GM12878 (cell line): ENCODE data around the gene TEKT3. TPM values are rescaled to one million over a fixed set of nuclear protein-coding genes. Genes with fewer than 3 reads are reported as not detected.

Source experiments
- ATAC-seq: fragments of 200-7000 bp; cut with Tn5 transposase; 3 replicates; pipeline ENCODE4 v1.9.1; 2020; ENCODE audit warnings: mild to moderate bottlenecking, moderate library complexity
- BruUV-seq: library from RNA; stranded (reverse); fragments of 400-500 nt; replicated peaks from 2 replicates; lab custom pipeline; 2021; lab: Mats Ljungman, UMichigan
- CTCF ChIA-PET: fragments of 300-600 bp; sonication (Branson Sonifier 250); formaldehyde crosslinking; extraction: SDS; loops from one replicate; lab custom pipeline; 2021; ENCODE audit warnings: inconsistent platforms; lab: Yijun Ruan, JAX
- POLR2A ChIA-PET: fragments of 350-600 bp; formaldehyde crosslinking; extraction: SDS; loops from one replicate; lab custom pipeline; 2021; ENCODE audit warnings: inconsistent platforms; lab: Charles Lee
- RAD21 ChIA-PET: fragments of 300-600 bp; sonication (Branson Sonifier 250); formaldehyde crosslinking; loops from one replicate; lab custom pipeline; 2023; ENCODE audit warnings: antibody characterized with exemption; ENCODE audit not compliant: unreplicated experiment; lab: Charles Lee
- SMC1A ChIA-PET: fragments of 300-600 bp; sonication (Branson Sonifier 250); formaldehyde crosslinking; loops from one replicate; lab custom pipeline; 2023; ENCODE audit not compliant: unreplicated experiment, uncharacterized antibody; lab: Charles Lee
- DNase-seq: peaks from one replicate; pipeline ENCODE4 v3.0.0-alpha.2; 2011; ENCODE audit warnings: low read depth, low spot score
- FAIRE-seq: peaks from 3 replicates; lab custom pipeline; 2011; peaks lifted over from hg19 to GRCh38; lab: Jason Lieb, UNC
- H2AFZ ChIP-seq: 2 replicates; pipeline ENCODE4 v1.6.0; 2011; ENCODE audit warnings: low read depth, low read length, control low read depth; ENCODE audit not compliant: control insufficient read depth
- H3K27ac ChIP-seq: 2 replicates; pipeline ENCODE4 v1.5.1; 2011; ENCODE audit warnings: control low read depth; ENCODE audit not compliant: control insufficient read depth, insufficient read depth
- H3K27me3 ChIP-seq, 2 experiments: replicated peaks in 1 of 2; 2 replicates each; pipeline versions ENCODE4 v1.6.0 to v1.6.1; 2011; ENCODE audit warnings: low read length in 1 of 2; ENCODE audit not compliant: control insufficient read depth in 2 of 2, insufficient read depth in 2 of 2
- H3K36me3 ChIP-seq, 2 experiments: 2 replicates each; pipeline ENCODE4 v1.5.1; 2011; ENCODE audit warnings: low read length in 1 of 2; ENCODE audit not compliant: control insufficient read depth in 2 of 2, insufficient read depth in 2 of 2
- H3K4me1 ChIP-seq: 2 replicates; pipeline ENCODE4 v1.6.1; 2011; ENCODE audit warnings: mild to moderate bottlenecking, low read length, moderate library complexity, mixed read lengths; ENCODE audit not compliant: control insufficient read depth, insufficient read depth
- H3K4me2 ChIP-seq: 2 replicates; pipeline ENCODE4 v1.6.0; 2011; ENCODE audit warnings: control low read depth; ENCODE audit not compliant: control insufficient read depth, insufficient read depth
- H3K4me3 ChIP-seq: fragments of 200-600 bp; sonication (generic); 2 replicates; pipeline ENCODE4 v1.5.1; 2016
- H3K79me2 ChIP-seq: 2 replicates; pipeline ENCODE4 v1.6.0; 2011; ENCODE audit warnings: low read length; ENCODE audit not compliant: control insufficient read depth, insufficient read depth
- H3K9ac ChIP-seq: 2 replicates; pipeline ENCODE4 v1.8.0; 2011; ENCODE audit warnings: low read length, control low read depth, mixed read lengths; ENCODE audit not compliant: control insufficient read depth, insufficient read depth
- H3K9me3 ChIP-seq: replicated peaks from 3 replicates; pipeline ENCODE4 v1.5.1; 2011; ENCODE audit warnings: mild to moderate bottlenecking, low read length; ENCODE audit not compliant: control insufficient read depth, insufficient read depth
- H4K20me1 ChIP-seq: 2 replicates; pipeline ENCODE4 v1.6.0; 2011; ENCODE audit not compliant: control insufficient read depth, insufficient read depth
- ESRRA ChIP-seq: IDR thresholded peaks from 2 replicates; pipeline ENCODE4 v1.6.1; 2012; ENCODE audit warnings: mild to moderate bottlenecking, low read length, improper control_type of control experiment
- EZH2 ChIP-seq: IDR thresholded peaks from 2 replicates; pipeline ENCODE4 v1.6.1; 2012; ENCODE audit warnings: low read depth, mild to moderate bottlenecking, control low read depth, inconsistent platforms, low read length, borderline replicate concordance; ENCODE audit not compliant: control insufficient read depth
- IKZF1 ChIP-seq: fragments of 450-650 bp; conservative IDR thresholded peaks from 2 replicates; pipeline ENCODE4 v1.6.1; 2017; ENCODE audit warnings: antibody characterized with exemption, mild to moderate bottlenecking
- MEF2A ChIP-seq: IDR thresholded peaks from 2 replicates; pipeline ENCODE4 v1.6.1; 2011; ENCODE audit warnings: low read depth, mild to moderate bottlenecking, low read length, moderate library complexity; ENCODE audit not compliant: insufficient read depth
- MYC ChIP-seq: IDR thresholded peaks from 2 replicates; pipeline ENCODE4 v1.6.1; 2011; ENCODE audit warnings: mild to moderate bottlenecking, low read length, moderate library complexity, inconsistent platforms; ENCODE audit not compliant: insufficient read depth, insufficient replicate concordance, insufficient read length, severe bottlenecking
- NBN ChIP-seq: fragments of 450-650 bp; IDR thresholded peaks from 2 replicates; pipeline ENCODE4 v1.6.1; 2016
- RBBP5 ChIP-seq: fragments of 200-600 bp; sonication (generic); conservative IDR thresholded peaks from 2 replicates; pipeline ENCODE4 v1.6.1; 2016
- SP1 ChIP-seq: IDR thresholded peaks from one replicate; pipeline ENCODE4 v1.6.1; 2011; ENCODE audit warnings: low read depth, low read length
- SREBF2 ChIP-seq: IDR thresholded peaks from 2 replicates; pipeline ENCODE4 v1.6.1; 2012; ENCODE audit warnings: mild to moderate bottlenecking, low read length
- SRF ChIP-seq, 2 experiments: IDR thresholded peaks; 2 replicates each; pipeline ENCODE4 v1.6.1; 2011; ENCODE audit warnings: low read depth in 2 of 2, low read length in 2 of 2, mild to moderate bottlenecking in 1 of 2, moderate library complexity in 1 of 2
- YBX1 ChIP-seq: fragments of 450-650 bp; IDR thresholded peaks from 2 replicates; pipeline ENCODE4 v1.6.1; 2016; ENCODE audit warnings: antibody characterized with exemption
- ZNF207 ChIP-seq: fragments of 450-650 bp; IDR thresholded peaks from 2 replicates; pipeline ENCODE4 v1.6.1; 2014; ENCODE audit warnings: antibody characterized with exemption, mild to moderate bottlenecking, borderline replicate concordance
- ZNF274 ChIP-seq: IDR thresholded peaks from one replicate; pipeline ENCODE4 v1.8.0; 2011; ENCODE audit not compliant: insufficient read length, insufficient read depth
- WGBS: methylation state at CpG from one replicate; pipeline ENCODE4 v1.1.6; 2016; ENCODE audit warnings: low lambda C conversion rate; ENCODE audit not compliant: insufficient replicate concordance, insufficient coverage; ENCODE audit errors: missing lambda C conversion rate; 5-methylcytosine and 5-hydroxymethylcytosine counted together
- in situ Hi-C: fragments of 300-500 bp; cut with MboI; formaldehyde crosslinking; loops from 9 replicates; pipeline ENCODE4 v1.14.3; 2018; ENCODE audit warnings: mixed read lengths
- intact Hi-C: fragments of 100-400 bp; cut with micrococcal nuclease; formaldehyde crosslinking; loops from one replicate; pipeline ENCODE4 v1.14.2; 2022; ENCODE audit not compliant: unreplicated experiment
- polyA plus RNA-seq, 11 experiments: library from polyadenylated mRNA; depleted of rRNA in 4 of 11; unstranded in 6 of 11; stranded (reverse) in 5 of 11; fragments of >200 nt; fragmentation: Nextera tagmentation in 4 of 11; fragmentation: Illumina TruSeq in 1 of 11; extraction: Ambion mirVana in 4 of 11; extraction: Trizol in 1 of 11; gene quantifications; 1 replicate in 1 of 11; 2 replicates in 10 of 11; pipeline versions ENCODE4 v1.2.1 to v1.2.3, GENCODE V29; 2011 to 2016; ENCODE audit warnings: inconsistent platforms in 2 of 11, missing spikeins in 2 of 11, low read depth in 1 of 11
- total RNA-seq, 4 experiments: library from RNA; depleted of rRNA in 3 of 4; stranded (reverse); fragments of >200 nt in 3 of 4; fragmentation: Illumina TruSeq in 1 of 4; extraction: Trizol in 1 of 4; gene quantifications; 2 replicates each; pipeline versions ENCODE4 v1.2.1 to v1.2.3, GENCODE V29; 2013 to 2021
- TF ChIP-seq, protein P1 (sequence below): IDR thresholded peaks from 2 replicates; pipeline ENCODE4 v1.6.1; 2011; ENCODE audit warnings: mild to moderate bottlenecking, low read depth, low read length, moderate library complexity; ENCODE audit not compliant: insufficient replicate concordance
- TF ChIP-seq, protein P2 (sequence below): fragments of 450-650 bp; IDR thresholded peaks from 2 replicates; pipeline ENCODE4 v1.6.1; 2017; ENCODE audit warnings: low read depth, mild to moderate bottlenecking, moderate library complexity
- TF ChIP-seq, protein P3 (sequence below): IDR thresholded peaks from 2 replicates; pipeline ENCODE4 v1.6.1; 2012; ENCODE audit warnings: low read depth, low read length, improper control_type of control experiment
- TF ChIP-seq, protein P4 (sequence below): IDR thresholded peaks from 2 replicates; pipeline ENCODE4 v1.6.1; 2011; ENCODE audit warnings: borderline replicate concordance, low read depth, mild to moderate bottlenecking, moderate library complexity, low read length; ENCODE audit not compliant: insufficient read depth, poor library complexity, severe bottlenecking

The TEKT3 gene
- total and polyA plus RNA-seq, 10 of the 15 experiments (the other 5 are each of a cell fraction or from before 2014, with no cell fraction given): 0.15 TPM; not detected in 9

DNA sequence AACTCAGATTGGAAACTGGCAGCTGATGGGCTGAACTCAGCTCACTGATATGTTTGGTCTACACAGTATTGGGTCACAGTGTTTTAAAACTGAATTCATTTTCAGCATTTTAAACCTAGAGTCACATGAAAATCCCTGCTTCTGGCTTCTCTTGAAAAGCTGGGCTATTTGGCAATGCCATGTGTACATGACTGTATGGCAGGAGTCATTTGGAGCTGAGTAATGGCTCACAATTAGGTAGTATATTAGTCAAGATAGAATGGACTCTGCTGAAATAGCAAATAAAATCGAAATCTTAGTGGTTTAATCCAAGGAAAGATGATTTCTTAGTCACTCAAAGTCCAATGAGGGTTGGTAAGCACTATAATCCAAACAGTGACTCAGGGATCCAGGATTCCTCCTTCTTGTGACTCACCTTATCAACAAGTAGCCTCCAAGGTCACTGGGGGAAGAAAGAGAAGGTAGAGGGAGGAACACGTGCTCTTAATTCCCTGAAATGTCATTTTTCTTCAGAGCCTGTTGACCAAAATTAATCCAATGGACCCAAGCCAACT lies 62.4 kb downstream of the TEKT3 start:
- no peak overlapping the region for H3K4me2 ChIP-seq
- no peaks in the 10 kb centered on the region for H3K4me1 ChIP-seq
- H3K9ac ChIP-seq: no peak overlapping the region
- H4K20me1 ChIP-seq: no peaks in the 10 kb centered on the region
- H3K4me3 ChIP-seq: no peak overlapping the region
- 0% methylated on average over 2 of the region's 2 CpGs for WGBS
- TF ChIP-seq MYC (no peak), ZNF274 (no peak), MEF2A (no peak), NBN (no peak), IKZF1 (no peak), SRF (IDR thresholded peaks at IDR 0.05; ENCODE audit: low read depth in 2 of 2, low read length in 2 of 2) (no peak), EZH2 (no peak), ESRRA (no peak), SP1 (no peak), RBBP5 (no peak), YBX1 (no peak), ZNF207 (no peak), SREBF2 (no peak)
- TF ChIP-seq, protein P1, sequence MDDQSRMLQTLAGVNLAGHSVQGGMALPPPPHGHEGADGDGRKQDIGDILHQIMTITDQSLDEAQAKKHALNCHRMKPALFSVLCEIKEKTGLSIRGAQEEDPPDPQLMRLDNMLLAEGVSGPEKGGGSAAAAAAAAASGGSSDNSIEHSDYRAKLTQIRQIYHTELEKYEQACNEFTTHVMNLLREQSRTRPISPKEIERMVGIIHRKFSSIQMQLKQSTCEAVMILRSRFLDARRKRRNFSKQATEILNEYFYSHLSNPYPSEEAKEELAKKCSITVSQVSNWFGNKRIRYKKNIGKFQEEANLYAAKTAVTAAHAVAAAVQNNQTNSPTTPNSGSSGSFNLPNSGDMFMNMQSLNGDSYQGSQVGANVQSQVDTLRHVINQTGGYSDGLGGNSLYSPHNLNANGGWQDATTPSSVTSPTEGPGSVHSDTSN: no peak
- TF ChIP-seq, protein P2, sequence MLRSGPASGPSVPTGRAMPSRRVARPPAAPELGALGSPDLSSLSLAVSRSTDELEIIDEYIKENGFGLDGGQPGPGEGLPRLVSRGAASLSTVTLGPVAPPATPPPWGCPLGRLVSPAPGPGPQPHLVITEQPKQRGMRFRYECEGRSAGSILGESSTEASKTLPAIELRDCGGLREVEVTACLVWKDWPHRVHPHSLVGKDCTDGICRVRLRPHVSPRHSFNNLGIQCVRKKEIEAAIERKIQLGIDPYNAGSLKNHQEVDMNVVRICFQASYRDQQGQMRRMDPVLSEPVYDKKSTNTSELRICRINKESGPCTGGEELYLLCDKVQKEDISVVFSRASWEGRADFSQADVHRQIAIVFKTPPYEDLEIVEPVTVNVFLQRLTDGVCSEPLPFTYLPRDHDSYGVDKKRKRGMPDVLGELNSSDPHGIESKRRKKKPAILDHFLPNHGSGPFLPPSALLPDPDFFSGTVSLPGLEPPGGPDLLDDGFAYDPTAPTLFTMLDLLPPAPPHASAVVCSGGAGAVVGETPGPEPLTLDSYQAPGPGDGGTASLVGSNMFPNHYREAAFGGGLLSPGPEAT: no peak
- TF ChIP-seq, protein P3, sequence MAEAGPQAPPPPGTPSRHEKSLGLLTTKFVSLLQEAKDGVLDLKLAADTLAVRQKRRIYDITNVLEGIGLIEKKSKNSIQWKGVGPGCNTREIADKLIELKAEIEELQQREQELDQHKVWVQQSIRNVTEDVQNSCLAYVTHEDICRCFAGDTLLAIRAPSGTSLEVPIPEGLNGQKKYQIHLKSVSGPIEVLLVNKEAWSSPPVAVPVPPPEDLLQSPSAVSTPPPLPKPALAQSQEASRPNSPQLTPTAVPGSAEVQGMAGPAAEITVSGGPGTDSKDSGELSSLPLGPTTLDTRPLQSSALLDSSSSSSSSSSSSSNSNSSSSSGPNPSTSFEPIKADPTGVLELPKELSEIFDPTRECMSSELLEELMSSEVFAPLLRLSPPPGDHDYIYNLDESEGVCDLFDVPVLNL: no peak
- TF ChIP-seq, protein P4, sequence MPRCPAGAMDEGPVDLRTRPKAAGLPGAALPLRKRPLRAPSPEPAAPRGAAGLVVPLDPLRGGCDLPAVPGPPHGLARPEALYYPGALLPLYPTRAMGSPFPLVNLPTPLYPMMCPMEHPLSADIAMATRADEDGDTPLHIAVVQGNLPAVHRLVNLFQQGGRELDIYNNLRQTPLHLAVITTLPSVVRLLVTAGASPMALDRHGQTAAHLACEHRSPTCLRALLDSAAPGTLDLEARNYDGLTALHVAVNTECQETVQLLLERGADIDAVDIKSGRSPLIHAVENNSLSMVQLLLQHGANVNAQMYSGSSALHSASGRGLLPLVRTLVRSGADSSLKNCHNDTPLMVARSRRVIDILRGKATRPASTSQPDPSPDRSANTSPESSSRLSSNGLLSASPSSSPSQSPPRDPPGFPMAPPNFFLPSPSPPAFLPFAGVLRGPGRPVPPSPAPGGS: no peak
- no TSS peak for BruUV-seq
- RAD21 ChIA-PET: no interaction called here
- H3K27ac ChIP-seq: no peak overlapping the region
- no peak for FAIRE-seq
- CTCF ChIA-PET: no interaction called here
- no peak for ATAC-seq
- H3K27me3 ChIP-seq: no peaks in the 10 kb centered on the region
- H2AFZ ChIP-seq: no peak overlapping the region
- DNase-seq: no peak
- H3K9me3 ChIP-seq: no peaks in the 10 kb centered on the region
- SMC1A ChIA-PET: no interaction called here
- intact Hi-C loops (no loop called here), in situ Hi-C loops (no loop called here)
- H3K79me2 ChIP-seq: no peaks in the 10 kb centered on the region
- H3K36me3 ChIP-seq: no peaks in the 10 kb centered on the region
- POLR2A ChIA-PET: no interaction called here
